ENCODE measurements around the gene SSR4. TPM values are rescaled to one million over a fixed set of nuclear protein-coding genes. Genes with fewer than 3 reads are reported as not detected.

The SSR4 gene
- total RNA-seq, 2 experiments from 2014 or later = 165 to 186 TPM

GRCh38 chrX:153793291-153793690 is 1.2 kb upstream of the SSR4 start:
- H3K36me3 ChIP-seq (ENCODE audit: insufficient read depth, low read length) = peaks cover 31% of the 10 kb centered on the region
- no peaks in the 10 kb centered on the region for H3K9me3 ChIP-seq (ENCODE audit: low read length)
- ChIA-PET CTCF (ENCODE audit: unreplicated experiment) (no interaction called here), POLR2A (interaction anchor here (0.7 kb wide), 1 partner anchor 110 kb away, joined by 3 read pairs; no protein-coding TSS in a partner anchor)
- intact Hi-C loops (cut with micrococcal nuclease; ENCODE audit: unreplicated experiment) = loop anchor here (5.0 kb wide), 1 partner anchor 174 kb away; no protein-coding TSS in a partner anchor
- H3K4me2 ChIP-seq (ENCODE audit: low read length) = peak overlapping the region; percentile 97
- H3K4me1 ChIP-seq (ENCODE audit: insufficient read depth, low read length, poor library complexity, severe bottlenecking) = peaks cover 14% of the 10 kb centered on the region
- TF ChIP-seq, protein P1, sequence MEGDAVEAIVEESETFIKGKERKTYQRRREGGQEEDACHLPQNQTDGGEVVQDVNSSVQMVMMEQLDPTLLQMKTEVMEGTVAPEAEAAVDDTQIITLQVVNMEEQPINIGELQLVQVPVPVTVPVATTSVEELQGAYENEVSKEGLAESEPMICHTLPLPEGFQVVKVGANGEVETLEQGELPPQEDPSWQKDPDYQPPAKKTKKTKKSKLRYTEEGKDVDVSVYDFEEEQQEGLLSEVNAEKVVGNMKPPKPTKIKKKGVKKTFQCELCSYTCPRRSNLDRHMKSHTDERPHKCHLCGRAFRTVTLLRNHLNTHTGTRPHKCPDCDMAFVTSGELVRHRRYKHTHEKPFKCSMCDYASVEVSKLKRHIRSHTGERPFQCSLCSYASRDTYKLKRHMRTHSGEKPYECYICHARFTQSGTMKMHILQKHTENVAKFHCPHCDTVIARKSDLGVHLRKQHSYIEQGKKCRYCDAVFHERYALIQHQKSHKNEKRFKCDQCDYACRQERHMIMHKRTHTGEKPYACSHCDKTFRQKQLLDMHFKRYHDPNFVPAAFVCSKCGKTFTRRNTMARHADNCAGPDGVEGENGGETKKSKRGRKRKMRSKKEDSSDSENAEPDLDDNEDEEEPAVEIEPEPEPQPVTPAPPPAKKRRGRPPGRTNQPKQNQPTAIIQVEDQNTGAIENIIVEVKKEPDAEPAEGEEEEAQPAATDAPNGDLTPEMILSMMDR (conservative IDR thresholded peaks at IDR 0.05; ENCODE audit: low read length) = no peak
- no peak for TF ChIP-seq EZH2phosphoT487 (IDR thresholded peaks at IDR 0.05; ENCODE audit: borderline replicate concordance, low read depth, low read length)
- H2AFZ ChIP-seq (ENCODE audit: low read length) = peak overlapping the region; percentile 75; the same call in 1 of the 2 replicates
- H3K79me2 ChIP-seq (ENCODE audit: insufficient read depth, low read depth, low read length) = peaks cover 32% of the 10 kb centered on the region
- peak overlapping the region; percentile 66 for H3K27ac ChIP-seq (ENCODE audit: low read depth, low read length, poor library complexity, severe bottlenecking)
- no peak for DNase-seq (ENCODE audit: low spot score)
- BruUV-seq (replicated peaks) = TSS peak; percentile 78
- no peaks in the 10 kb centered on the region for H4K20me1 ChIP-seq (ENCODE audit: insufficient read depth, low read length)
- peak overlapping the region; percentile 100 for H3K4me3 ChIP-seq (ENCODE audit: low read depth, low read length, poor library complexity, severe bottlenecking)
- H3K9me2 ChIP-seq (ENCODE audit: insufficient read depth, low read length) = no peaks in the 10 kb centered on the region

GRCh38 chrX:153794897-153795816 is 689 bp downstream of the SSR4 start:
- H3K9me2 ChIP-seq (ENCODE audit: insufficient read depth, low read length) = no peaks in the 10 kb centered on the region
- intact Hi-C loops (cut with micrococcal nuclease; ENCODE audit: unreplicated experiment) = loop anchor here (1.0 to 5.0 kb wide), 2 partner anchors 130 to 172 kb away; no protein-coding TSS in a partner anchor
- no peak for TF ChIP-seq EZH2phosphoT487 (IDR thresholded peaks at IDR 0.05; ENCODE audit: borderline replicate concordance, low read depth, low read length)
- TF ChIP-seq, protein P1 (conservative IDR thresholded peaks at IDR 0.05; ENCODE audit: low read length) = no peak
- peak overlapping the region; percentile 39; the same call in 1 of the 2 replicates for H2AFZ ChIP-seq (ENCODE audit: low read length)
- ChIA-PET POLR2A (interaction anchor here (1.1 to 1.2 kb wide), 2 partner anchors 127 to 130 kb away, joined by 3 to 4 read pairs; no protein-coding TSS in a partner anchor), CTCF (ENCODE audit: unreplicated experiment) (no interaction called here)
- H3K27ac ChIP-seq (ENCODE audit: low read depth, low read length, poor library complexity, severe bottlenecking) = peak overlapping the region; percentile 59
- H4K20me1 ChIP-seq (ENCODE audit: insufficient read depth, low read length) = no peaks in the 10 kb centered on the region
- H3K4me1 ChIP-seq (ENCODE audit: insufficient read depth, low read length, poor library complexity, severe bottlenecking) = peaks cover 14% of the 10 kb centered on the region
- H3K36me3 ChIP-seq (ENCODE audit: insufficient read depth, low read length) = peaks cover 43% of the 10 kb centered on the region
- DNase-seq (ENCODE audit: low spot score) = peak; percentile 14
- peak overlapping the region; percentile 90 for H3K4me2 ChIP-seq (ENCODE audit: low read length)
- no peaks in the 10 kb centered on the region for H3K9me3 ChIP-seq (ENCODE audit: low read length)
- H3K4me3 ChIP-seq (ENCODE audit: low read depth, low read length, poor library complexity, severe bottlenecking) = peak overlapping the region; percentile 100
- peaks cover 32% of the 10 kb centered on the region for H3K79me2 ChIP-seq (ENCODE audit: insufficient read depth, low read depth, low read length)
- BruUV-seq (replicated peaks) = TSS peak; percentile 85

Data from OCI-LY7 (cell line).